IPS-18a (cell line): ENCODE measurements around the gene PRDM13.

ENCODE experiments used
- H3K27ac ChIP-seq: one replicate; pipeline ENCODE4 v1.5.1; 2013; ENCODE audit warnings: low read length
- H3K27me3 ChIP-seq: one replicate; pipeline ENCODE4 v1.6.1; 2013; ENCODE audit warnings: mild to moderate bottlenecking, low read length; ENCODE audit not compliant: control insufficient read depth, insufficient read depth
- H3K36me3 ChIP-seq: one replicate; pipeline ENCODE4 v1.6.1; 2013; ENCODE audit warnings: low read depth, low read length; ENCODE audit not compliant: control insufficient read depth
- H3K4me1 ChIP-seq: one replicate; pipeline ENCODE4 v1.6.1; 2013; ENCODE audit warnings: low read depth, low read length; ENCODE audit not compliant: control insufficient read depth
- H3K4me3 ChIP-seq: one replicate; pipeline ENCODE4 v1.5.1; 2013; ENCODE audit warnings: low read length
- H3K9ac ChIP-seq: one replicate; pipeline ENCODE4 v1.6.1; 2013; ENCODE audit warnings: mild to moderate bottlenecking, low read length, moderate library complexity
- H3K9me3 ChIP-seq: one replicate; pipeline ENCODE4 v1.6.1; 2013; ENCODE audit warnings: low read depth, low read length; ENCODE audit not compliant: control insufficient read depth

The PRDM13 gene

DNA sequence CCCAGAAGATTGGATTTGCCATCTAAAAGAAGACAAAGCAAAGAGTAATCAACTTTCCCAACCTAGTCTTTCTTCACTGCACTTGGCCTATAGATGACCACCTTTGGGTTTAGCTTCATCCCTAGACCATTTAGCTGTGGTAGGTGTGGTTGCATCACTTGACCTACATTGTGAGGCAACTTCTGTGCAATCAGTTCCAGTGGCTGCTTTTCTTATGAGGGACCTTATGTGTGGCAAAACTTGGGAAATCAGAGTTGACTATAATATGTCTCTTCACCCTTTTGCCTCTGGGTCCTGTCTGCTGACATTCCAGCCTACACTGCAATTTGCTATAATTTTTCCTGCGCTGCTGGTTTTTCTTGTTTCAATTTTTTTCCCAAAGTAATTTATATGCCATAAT, 55.2 kb downstream of the PRDM13 start:
- Histone ChIP-seq H3K9me3 (no peaks in the 10 kb centered on the region), H3K27me3 (no peaks in the 10 kb centered on the region), H3K27ac (no peak overlapping the region), H3K4me1 (peaks cover 10% of the 10 kb centered on the region), H3K9ac (no peak overlapping the region), H3K36me3 (no peaks in the 10 kb centered on the region), H3K4me3 (no peak overlapping the region)

GRCh38 chr6:99662616-99663015, 56.0 kb downstream of the PRDM13 start:
- Histone ChIP-seq H3K36me3 (no peaks in the 10 kb centered on the region), H3K9me3 (no peaks in the 10 kb centered on the region), H3K27ac (no peak overlapping the region), H3K4me1 (peaks cover 10% of the 10 kb centered on the region), H3K4me3 (no peak overlapping the region), H3K9ac (no peak overlapping the region), H3K27me3 (no peaks in the 10 kb centered on the region)
